Trophoblast cell (in vitro differentiated cells and primary cell): ENCODE results near the gene SCRT2.

Experiments
- DNase-seq, 2 donors: peaks; one replicate each; pipeline ENCODE4 v3.0.0-alpha.2; 2016
- H2AFZ ChIP-seq: 2 replicates; pipeline ENCODE4 v1.6.1; 2013; ENCODE audit warnings: low read length, moderate library complexity, mild to moderate bottlenecking; ENCODE audit not compliant: insufficient read depth, poor library complexity
- H2AK5ac ChIP-seq: 2 replicates; pipeline ENCODE4 v1.6.1; 2013; ENCODE audit warnings: mild to moderate bottlenecking, low read length
- H2BK120ac ChIP-seq: 2 replicates; pipeline ENCODE4 v1.6.1; 2013; ENCODE audit warnings: low read length, mild to moderate bottlenecking, moderate library complexity; ENCODE audit not compliant: insufficient read depth, poor library complexity
- H2BK12ac ChIP-seq: 2 replicates; pipeline ENCODE4 v1.6.1; 2013; ENCODE audit warnings: mild to moderate bottlenecking, low read length, moderate library complexity
- H2BK5ac ChIP-seq: 2 replicates; pipeline ENCODE4 v1.6.1; 2013; ENCODE audit warnings: low read length, low read depth, moderate library complexity, mild to moderate bottlenecking; ENCODE audit not compliant: poor library complexity
- H3K14ac ChIP-seq: 2 replicates; pipeline ENCODE4 v1.6.1; 2013; ENCODE audit warnings: mild to moderate bottlenecking, low read length
- H3K18ac ChIP-seq: 2 replicates; pipeline ENCODE4 v1.6.1; 2013; ENCODE audit warnings: mild to moderate bottlenecking, low read length
- H3K23ac ChIP-seq: 2 replicates; pipeline ENCODE4 v1.6.1; 2013; ENCODE audit warnings: low read length
- H3K27ac ChIP-seq: 2 replicates; pipeline ENCODE4 v1.5.1; 2013; ENCODE audit warnings: low read depth, mild to moderate bottlenecking, inconsistent platforms, low read length, moderate library complexity
- H3K27me3 ChIP-seq: 2 replicates; pipeline ENCODE4 v1.6.1; 2013; ENCODE audit warnings: inconsistent platforms, mild to moderate bottlenecking, low read length, moderate library complexity; ENCODE audit not compliant: insufficient read depth
- H3K36me3 ChIP-seq, 2 experiments: 1 replicate in 1 of 2; 2 replicates in 1 of 2; pipeline ENCODE4 v1.6.1; 2013; ENCODE audit warnings: low read length in 2 of 2, mild to moderate bottlenecking in 2 of 2, moderate library complexity in 1 of 2; ENCODE audit not compliant: insufficient read depth in 2 of 2, control insufficient read depth in 1 of 2
- H3K4ac ChIP-seq: 2 replicates; pipeline ENCODE4 v1.6.1; 2013; ENCODE audit warnings: low read depth, mild to moderate bottlenecking, low read length, moderate library complexity
- H3K4me1 ChIP-seq, 2 experiments: 1 replicate in 1 of 2; 2 replicates in 1 of 2; pipeline ENCODE4 v1.6.1; 2013; ENCODE audit warnings: low read length in 2 of 2, mild to moderate bottlenecking in 2 of 2, moderate library complexity in 1 of 2; ENCODE audit not compliant: insufficient read depth in 2 of 2, control insufficient read depth in 1 of 2
- H3K4me2 ChIP-seq: 2 replicates; pipeline ENCODE4 v1.6.1; 2013; ENCODE audit warnings: inconsistent platforms, mild to moderate bottlenecking, low read length, moderate library complexity
- H3K4me3 ChIP-seq: 2 replicates; pipeline ENCODE4 v1.5.1; 2013; ENCODE audit warnings: mild to moderate bottlenecking, low read depth, low read length, inconsistent platforms
- H3K79me1 ChIP-seq: one replicate; pipeline ENCODE4 v1.6.1; 2013; ENCODE audit warnings: low read length
- H3K79me2 ChIP-seq: 2 replicates; pipeline ENCODE4 v1.6.1; 2013; ENCODE audit warnings: low read length, mild to moderate bottlenecking; ENCODE audit not compliant: control insufficient read depth, insufficient read depth, poor library complexity
- H3K9ac ChIP-seq: 2 replicates; pipeline ENCODE4 v1.6.1; 2013; ENCODE audit warnings: mild to moderate bottlenecking, low read length
- H3K9me3 ChIP-seq: 2 replicates; pipeline ENCODE4 v1.6.1; 2013; ENCODE audit warnings: low read depth, mild to moderate bottlenecking, control low read depth, inconsistent platforms, low read length; ENCODE audit not compliant: insufficient read depth
- H4K12ac ChIP-seq: 2 replicates; pipeline ENCODE4 v1.6.1; 2013; ENCODE audit warnings: low read depth, mild to moderate bottlenecking, low read length, moderate library complexity
- H4K8ac ChIP-seq: 2 replicates; pipeline ENCODE4 v1.6.1; 2013; ENCODE audit warnings: low read depth, mild to moderate bottlenecking, low read length, moderate library complexity
- H4K91ac ChIP-seq: one replicate; pipeline ENCODE4 v1.6.1; 2013; ENCODE audit warnings: low read depth, mild to moderate bottlenecking, low read length, moderate library complexity
- WGBS: extraction: QIAGEN DNeasy Blood & Tissue Kit; methylation state at CpG from one replicate; pipeline ENCODE4 v1.1.7; 2013; ENCODE audit warnings: missing lambda C conversion rate; ENCODE audit not compliant: insufficient read length, insufficient coverage; ENCODE audit errors: extremely low coverage; 5-methylcytosine and 5-hydroxymethylcytosine counted together

Gene SCRT2

DNA sequence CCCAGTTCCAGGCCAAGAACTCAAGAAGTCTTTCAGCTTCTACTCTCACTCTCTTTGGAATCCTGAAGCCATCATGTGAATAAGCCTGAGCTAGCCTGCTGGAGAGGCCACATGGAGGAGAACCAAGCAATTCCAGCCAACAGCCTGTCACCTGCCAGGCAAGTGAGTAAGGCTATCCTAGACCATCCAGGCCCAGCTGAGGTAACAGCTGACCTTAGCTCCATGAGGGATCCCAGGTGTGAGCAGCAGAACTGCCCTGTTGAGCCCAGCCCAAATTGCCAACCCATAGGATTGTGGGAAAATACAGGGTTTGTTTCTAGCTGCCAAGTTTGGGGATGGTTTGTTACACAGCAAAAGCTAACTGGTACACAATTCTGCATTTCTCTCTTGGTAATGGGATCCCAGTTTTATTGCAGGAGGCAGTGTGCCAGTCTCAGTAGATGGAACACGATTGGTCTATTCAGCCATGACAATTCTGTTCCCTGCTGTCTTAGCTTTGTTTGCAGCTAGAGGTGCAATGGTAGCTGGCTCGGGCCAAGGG is 28.1 kb downstream of the SCRT2 start:
- H3K79me1 ChIP-seq, result peaks cover 1% of the 10 kb centered on the region
- H2AK5ac ChIP-seq, result no peak overlapping the region
- H3K14ac ChIP-seq, result no peak overlapping the region
- H3K9ac ChIP-seq, result no peak overlapping the region
- H4K8ac ChIP-seq, result no peak overlapping the region
- DNase-seq, result no peak
- H3K9me3 ChIP-seq, result peaks cover 4% of the 10 kb centered on the region
- no peak overlapping the region for H3K4ac ChIP-seq
- H3K18ac ChIP-seq, result no peak overlapping the region
- H3K4me2 ChIP-seq, result no peak overlapping the region
- WGBS, result no CpG with 5 or more reads among the region's 2 CpGs
- H2BK120ac ChIP-seq, result no peak overlapping the region
- H3K23ac ChIP-seq, result no peak overlapping the region
- H3K27me3 ChIP-seq, result no peaks in the 10 kb centered on the region
- no peak overlapping the region for H4K12ac ChIP-seq
- no peak overlapping the region for H3K4me3 ChIP-seq
- H3K27ac ChIP-seq, result no peak overlapping the region
- peaks cover 6% of the 10 kb centered on the region in 2 experiments for H3K4me1 ChIP-seq
- no peak overlapping the region for H4K91ac ChIP-seq
- H3K36me3 ChIP-seq, result peaks cover 20 to 22% of the 10 kb centered on the region in 2 experiments
- H2BK12ac ChIP-seq, result no peak overlapping the region
- H2AFZ ChIP-seq, result no peak overlapping the region
- H3K79me2 ChIP-seq, result no peaks in the 10 kb centered on the region
- no peak overlapping the region for H2BK5ac ChIP-seq

DNA sequence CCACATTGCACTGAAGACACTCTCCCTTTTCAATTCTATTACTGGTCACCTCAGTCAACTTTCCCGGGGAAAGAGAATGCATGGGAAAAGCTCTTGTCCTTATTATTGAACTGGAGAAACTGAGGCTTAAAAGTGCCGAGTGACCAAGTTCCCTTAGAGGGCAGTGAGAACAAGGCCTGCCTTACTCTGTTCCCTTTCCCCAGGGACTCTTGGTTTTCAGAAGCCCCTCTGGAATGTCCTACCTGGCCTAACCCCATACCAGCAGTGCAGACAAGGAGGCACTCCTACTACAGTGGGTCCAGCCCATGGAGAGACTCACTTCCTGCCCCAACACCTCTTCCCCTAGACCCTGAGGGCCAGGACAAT is 28.8 kb downstream of the SCRT2 start:
- WGBS, result no CpG with 5 or more reads among the region's 2 CpGs
- no peak overlapping the region for H3K4me2 ChIP-seq
- H3K9me3 ChIP-seq, result peaks cover 4% of the 10 kb centered on the region
- no peak overlapping the region for H2AK5ac ChIP-seq
- no peak overlapping the region for H3K23ac ChIP-seq
- DNase-seq, result no peak
- no peak overlapping the region for H4K12ac ChIP-seq
- no peak overlapping the region for H2BK12ac ChIP-seq
- H4K91ac ChIP-seq, result no peak overlapping the region
- H3K27me3 ChIP-seq, result no peaks in the 10 kb centered on the region
- H3K79me2 ChIP-seq, result no peaks in the 10 kb centered on the region
- H3K4ac ChIP-seq, result no peak overlapping the region
- H3K27ac ChIP-seq, result no peak overlapping the region
- no peak overlapping the region for H2BK120ac ChIP-seq
- H3K9ac ChIP-seq, result no peak overlapping the region
- H3K79me1 ChIP-seq, result no peaks in the 10 kb centered on the region
- no peak overlapping the region for H3K18ac ChIP-seq
- no peak overlapping the region for H3K14ac ChIP-seq
- H2BK5ac ChIP-seq, result no peak overlapping the region
- H3K4me1 ChIP-seq, result no peaks in the 10 kb centered on the region
- no peak overlapping the region for H3K4me3 ChIP-seq
- no peak overlapping the region for H4K8ac ChIP-seq
- no peak overlapping the region for H2AFZ ChIP-seq
- H3K36me3 ChIP-seq, result peaks cover 20 to 22% of the 10 kb centered on the region in 2 experiments

DNA sequence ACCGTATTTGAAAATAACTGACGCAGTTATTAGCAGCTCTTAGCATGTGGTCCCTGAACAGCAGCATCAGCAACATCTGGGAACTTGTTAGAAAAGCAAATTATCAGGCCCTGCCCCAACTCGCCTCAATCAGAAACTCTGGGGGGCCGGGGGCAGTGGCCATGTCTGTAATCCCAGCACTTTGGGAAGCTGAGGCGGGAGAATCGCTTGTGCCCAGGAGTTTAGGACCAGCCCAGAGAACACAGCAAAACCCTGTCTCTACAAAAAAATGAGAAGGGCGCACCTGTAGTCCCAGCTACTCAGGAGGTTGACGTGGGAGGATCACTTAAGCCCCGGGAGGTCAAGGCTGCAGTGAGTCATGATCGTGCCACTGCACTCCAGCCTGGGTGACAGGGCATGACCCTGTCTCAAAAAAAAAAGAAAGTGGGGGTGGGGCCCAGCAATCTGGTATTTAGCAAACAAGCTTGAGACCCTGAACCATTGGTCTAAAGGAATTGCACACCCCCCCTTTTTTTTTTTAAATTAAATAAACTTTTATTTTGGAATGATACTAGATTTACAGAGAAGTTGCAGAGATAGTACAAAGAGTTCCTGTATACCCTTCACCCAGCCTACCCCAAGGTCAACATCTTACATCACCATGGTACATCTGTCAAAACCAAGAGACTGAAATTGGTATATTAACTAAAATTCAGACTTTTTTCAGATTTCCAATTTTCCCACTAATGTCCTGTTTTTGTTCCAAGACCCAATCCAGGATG is 29.3 kb downstream of the SCRT2 start:
- H3K23ac ChIP-seq, result no peak overlapping the region
- H3K14ac ChIP-seq, result no peak overlapping the region
- no peaks in the 10 kb centered on the region for H3K79me2 ChIP-seq
- H3K4me1 ChIP-seq, result no peaks in the 10 kb centered on the region
- H3K4me3 ChIP-seq, result no peak overlapping the region
- peak; percentile 21 to 31 for DNase-seq
- H3K4me2 ChIP-seq, result no peak overlapping the region
- H2BK120ac ChIP-seq, result no peak overlapping the region
- no peaks in the 10 kb centered on the region for H3K79me1 ChIP-seq
- H3K27ac ChIP-seq, result no peak overlapping the region
- H3K36me3 ChIP-seq, result peaks cover 20 to 22% of the 10 kb centered on the region in 2 experiments
- H3K18ac ChIP-seq, result no peak overlapping the region
- H3K9ac ChIP-seq, result no peak overlapping the region
- no peak overlapping the region for H2AFZ ChIP-seq
- H2BK5ac ChIP-seq, result no peak overlapping the region
- no CpG with 5 or more reads among the region's 10 CpGs for WGBS
- H4K12ac ChIP-seq, result no peak overlapping the region
- no peaks in the 10 kb centered on the region for H3K27me3 ChIP-seq
- no peak overlapping the region for H4K8ac ChIP-seq
- no peak overlapping the region for H4K91ac ChIP-seq
- no peak overlapping the region for H2AK5ac ChIP-seq
- peaks cover 4% of the 10 kb centered on the region for H3K9me3 ChIP-seq
- no peak overlapping the region for H3K4ac ChIP-seq
- H2BK12ac ChIP-seq, result no peak overlapping the region

DNA sequence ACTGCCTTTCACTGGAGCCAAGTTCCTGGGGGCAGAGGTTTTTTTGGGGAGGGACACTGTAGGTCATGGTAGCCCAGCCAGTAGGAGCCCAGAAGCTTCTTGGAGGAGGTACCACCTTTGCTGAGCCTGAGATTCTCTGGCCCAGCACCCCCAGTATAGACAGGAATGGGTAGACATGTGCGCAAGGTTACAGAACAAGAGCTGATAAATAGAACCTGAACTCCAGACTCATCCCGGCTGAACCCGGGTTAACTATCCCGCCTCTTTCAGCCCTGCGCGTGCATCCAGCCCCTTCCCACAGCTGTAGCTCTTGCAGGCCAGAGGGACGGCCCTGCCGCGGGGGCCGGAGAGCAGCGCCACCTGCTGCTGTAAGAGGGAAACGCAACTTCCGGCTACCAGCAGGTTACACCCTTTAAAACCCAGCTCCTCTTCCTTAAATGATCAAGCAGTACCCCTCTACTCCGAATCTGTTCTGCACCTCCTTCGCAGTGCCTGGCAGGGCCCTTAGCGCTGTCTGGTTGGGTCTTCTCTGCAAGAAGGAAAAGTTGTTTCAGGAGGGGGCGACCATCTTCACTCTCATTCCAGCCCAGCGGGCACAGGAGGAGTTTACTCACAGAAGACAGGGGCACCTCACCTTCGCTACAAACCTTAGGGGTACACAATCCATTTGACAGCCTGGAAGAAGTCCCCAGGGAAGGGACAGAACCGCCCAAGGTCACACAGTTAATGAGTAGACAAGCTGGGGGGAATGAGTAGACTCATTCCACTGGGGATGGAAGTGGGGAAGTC is 30.1 kb downstream of the SCRT2 start:
- peaks cover 4% of the 10 kb centered on the region for H3K9me3 ChIP-seq
- no peaks in the 10 kb centered on the region for H3K79me2 ChIP-seq
- no peak overlapping the region for H2BK12ac ChIP-seq
- H3K4ac ChIP-seq, result no peak overlapping the region
- no peak overlapping the region for H2AFZ ChIP-seq
- no peaks in the 10 kb centered on the region for H3K79me1 ChIP-seq
- no peak overlapping the region for H3K9ac ChIP-seq
- no CpG with 5 or more reads among the region's 20 CpGs for WGBS
- no peaks in the 10 kb centered on the region for H3K27me3 ChIP-seq
- no peak overlapping the region for H2BK120ac ChIP-seq
- peak; percentile 72 to 84 for DNase-seq
- no peak overlapping the region for H2AK5ac ChIP-seq
- H4K91ac ChIP-seq, result no peak overlapping the region
- no peak overlapping the region for H2BK5ac ChIP-seq
- no peak overlapping the region for H3K14ac ChIP-seq
- H3K4me3 ChIP-seq, result no peak overlapping the region
- H3K36me3 ChIP-seq, result peaks cover 20 to 22% of the 10 kb centered on the region in 2 experiments
- no peak overlapping the region for H4K12ac ChIP-seq
- H3K4me1 ChIP-seq, result peaks cover 0 to 2% of the 10 kb centered on the region in 2 experiments
- H3K4me2 ChIP-seq, result no peak overlapping the region
- no peak overlapping the region for H3K23ac ChIP-seq
- H3K27ac ChIP-seq, result no peak overlapping the region
- H3K18ac ChIP-seq, result no peak overlapping the region
- no peak overlapping the region for H4K8ac ChIP-seq
